HL-60 (cell line): ENCODE results near the gene URGCP.
"Not testable (repeated sequence)": the region's sequence is repeated elsewhere in the genome, so short reads cannot be mapped to it uniquely, and the experiment has no call there.

ENCODE experiments used
- DNase-seq, 2 experiments: peaks; one replicate each; pipeline ENCODE4 v3.0.0-alpha.2; 2010 to 2020; ENCODE audit warnings: low read depth in 1 of 2, low spot score in 1 of 2
- H3K27ac ChIP-seq: fragments of 250-450 bp; sonication (Bioruptor Pico); replicated peaks from 2 replicates; pipeline ENCODE4 v1.5.1; 2020; ENCODE audit warnings: mild to moderate bottlenecking, moderate library complexity
- H3K27me3 ChIP-seq: fragments of 250-450 bp; sonication (Bioruptor Pico); 2 replicates; pipeline ENCODE4 v1.5.1; 2021; ENCODE audit warnings: mild to moderate bottlenecking, moderate library complexity; ENCODE audit not compliant: insufficient read depth, poor library complexity, severe bottlenecking
- H3K4me3 ChIP-seq: replicated peaks from 2 replicates; pipeline ENCODE4 v1.5.1; 2011; ENCODE audit warnings: mild to moderate bottlenecking, control low read depth, low read length; ENCODE audit not compliant: insufficient read depth
- CTCF ChIP-seq: IDR thresholded peaks from one replicate; pipeline ENCODE4 v1.5.1; 2011; ENCODE audit warnings: low read length, control low read depth, inconsistent platforms; ENCODE audit not compliant: insufficient read depth
- GABPA ChIP-seq: IDR thresholded peaks from 2 replicates; pipeline ENCODE4 v1.6.1; 2012; ENCODE audit warnings: low read depth
- POLR2AphosphoS5 ChIP-seq: IDR thresholded peaks from 2 replicates; pipeline ENCODE4 v1.6.1; 2012; ENCODE audit warnings: low read depth
- REST ChIP-seq: IDR thresholded peaks from 2 replicates; pipeline ENCODE4 v1.6.1; 2012; ENCODE audit warnings: low read depth; ENCODE audit not compliant: insufficient replicate concordance
- SPI1 ChIP-seq: IDR thresholded peaks from 2 replicates; pipeline ENCODE4 v1.6.1; 2012; ENCODE audit warnings: low read depth, mild to moderate bottlenecking, borderline replicate concordance

Gene URGCP

GRCh38 chr7:43902542-43903054 is 3.8 kb downstream of the URGCP start:
- no peak for DNase-seq
- TF ChIP-seq REST = no peak
- TF ChIP-seq SPI1 = no peak
- TF ChIP-seq POLR2AphosphoS5 = no peak
- TF ChIP-seq CTCF = no peak
- TF ChIP-seq GABPA = no peak
- Histone ChIP-seq H3K4me3 (no peak overlapping the region), H3K27ac (no peak overlapping the region), H3K27me3 (no peaks in the 10 kb centered on the region)

- H3K27ac ChIP-seq, H3K4me3 ChIP-seq, DNase-seq: not testable (repeated sequence)
These were observed 7.8 kb downstream of the URGCP start for GRCh38 chr7:43898571-43898970.

GRCh38 chr7:43895847-43896415 is 10.5 kb downstream of the URGCP start:
- no peaks in the 10 kb centered on the region for H3K27me3 ChIP-seq
- H3K4me3 ChIP-seq = no peak overlapping the region
- TF ChIP-seq GABPA (no peak), POLR2AphosphoS5 (no peak), CTCF (no peak), REST (no peak), SPI1 (no peak)
- H3K27ac ChIP-seq = no peak overlapping the region
- no peak for DNase-seq

More at GRCh38 chr7:43898571-43898970, 7.8 kb downstream of the URGCP start:
- H3K27me3 ChIP-seq = not testable (repeated sequence)

- Histone ChIP-seq H3K27me3 (no peaks in the 10 kb centered on the region), H3K27ac (no peak overlapping the region), H3K4me3 (no peak overlapping the region)
- DNase-seq = no peak
- TF ChIP-seq REST = no peak
- TF ChIP-seq GABPA = no peak
- TF ChIP-seq POLR2AphosphoS5 = no peak
- no peak for TF ChIP-seq SPI1
- no peak for TF ChIP-seq CTCF
These were observed 15.1 kb downstream of the URGCP start for GRCh38 chr7:43891069-43891955.
